Measurements from ENCODE around the gene PWP2. TPM values are rescaled to one million over a fixed set of nuclear protein-coding genes. Genes with fewer than 3 reads are reported as not detected.
"Not testable (repeated sequence)": the region's sequence is repeated elsewhere in the genome, so short reads cannot be mapped to it uniquely, and the experiment has no call there.

Gene PWP2
- total and polyA plus RNA-seq, 4 donors = 0.66 to 8.4 (median 2.7) TPM

DNA sequence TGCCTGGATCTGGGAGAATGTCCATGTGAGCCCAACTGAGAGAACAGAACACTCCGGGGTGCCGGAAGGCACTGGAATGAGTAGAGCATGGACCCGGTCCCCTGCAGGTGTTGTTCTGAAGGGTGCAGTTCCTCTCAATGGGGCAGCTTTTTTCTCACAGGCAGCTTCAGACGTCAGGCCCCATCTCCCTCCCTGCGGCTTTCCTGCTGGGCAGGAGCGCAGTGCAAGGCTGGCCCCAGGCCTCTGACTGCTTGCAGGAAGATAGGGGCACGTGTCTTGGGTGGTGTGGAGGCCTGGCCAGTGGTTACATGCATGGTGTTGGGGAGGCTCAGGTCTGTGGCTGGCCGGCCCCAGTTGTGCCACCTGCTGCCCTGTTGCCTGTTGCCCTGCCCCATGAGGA, 36.8 kb downstream of the PWP2 start:
- not testable (repeated sequence) for H3K36me3 ChIP-seq (ENCODE audit: control insufficient read depth in 4 of 4, insufficient read depth in 3 of 4, low read depth in 1 of 4, low read length in 3 of 4); DNase-seq (ENCODE audit: low spot score); H3K4me3 ChIP-seq (ENCODE audit: low read depth in 1 of 3, low read length in 3 of 3); H3K27ac ChIP-seq (ENCODE audit: low read depth in 1 of 2, low read length in 2 of 2); H3K9me3 ChIP-seq (ENCODE audit: control insufficient read depth in 4 of 4, low read length in 3 of 4); H3K4me1 ChIP-seq (ENCODE audit: control insufficient read depth in 4 of 4, insufficient read depth in 4 of 4, low read length in 3 of 4); H3K27me3 ChIP-seq (ENCODE audit: control insufficient read depth in 4 of 4, insufficient read depth in 4 of 4, low read length in 3 of 4); H3K9ac ChIP-seq (ENCODE audit: low read depth in 1 of 2, low read length in 2 of 2)
- no CpG with 5 or more reads among the region's 8 CpGs for WGBS

DNA sequence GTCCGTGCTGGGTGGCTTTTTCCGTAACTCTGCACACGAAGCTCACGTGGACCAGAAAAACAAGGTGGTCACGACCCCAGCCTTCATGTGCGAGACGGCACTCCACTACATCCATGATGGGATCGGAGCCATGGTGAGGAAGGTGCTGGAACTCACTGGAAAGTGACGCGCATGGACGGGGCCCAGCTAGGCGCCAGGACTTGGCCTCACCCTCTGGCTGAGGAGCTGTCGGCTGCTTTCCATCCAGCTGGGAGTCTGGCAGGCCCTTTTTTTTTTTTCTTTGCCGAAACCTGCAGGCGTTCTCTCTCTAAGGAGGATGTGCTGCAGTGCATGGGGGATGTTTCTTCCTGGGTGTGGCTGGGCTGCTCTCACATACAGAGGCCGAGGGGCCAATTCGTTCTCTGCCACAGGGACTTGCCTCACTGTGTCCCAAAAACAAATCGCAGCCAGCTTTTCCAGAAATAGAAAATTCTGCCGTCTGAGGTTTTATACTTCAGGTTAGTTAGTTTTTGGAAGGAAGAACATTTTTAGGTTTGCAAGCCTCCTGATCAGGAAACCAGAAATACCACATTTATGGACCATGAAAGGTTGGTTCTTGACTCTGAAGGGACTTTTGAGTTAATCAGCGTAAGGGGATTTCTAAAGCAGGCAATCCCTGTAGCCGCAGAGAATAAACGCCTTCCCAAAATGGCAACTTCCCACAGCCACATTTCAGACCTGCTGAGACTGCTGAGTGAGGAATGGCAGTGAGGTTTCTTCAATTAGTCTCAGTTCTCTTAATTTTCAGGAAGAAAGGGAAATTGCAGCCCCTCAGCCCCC, 37.8 kb downstream of the PWP2 start:
- not testable (repeated sequence) for H3K9ac ChIP-seq (ENCODE audit: low read depth in 1 of 2, low read length in 2 of 2); H3K36me3 ChIP-seq (ENCODE audit: control insufficient read depth in 4 of 4, insufficient read depth in 3 of 4, low read depth in 1 of 4, low read length in 3 of 4); H3K27ac ChIP-seq (ENCODE audit: low read depth in 1 of 2, low read length in 2 of 2); DNase-seq (ENCODE audit: low spot score); H3K9me3 ChIP-seq (ENCODE audit: control insufficient read depth in 4 of 4, low read length in 3 of 4); H3K27me3 ChIP-seq (ENCODE audit: control insufficient read depth in 4 of 4, insufficient read depth in 4 of 4, low read length in 3 of 4); H3K4me3 ChIP-seq (ENCODE audit: low read depth in 1 of 3, low read length in 3 of 3); H3K4me1 ChIP-seq (ENCODE audit: control insufficient read depth in 4 of 4, insufficient read depth in 4 of 4, low read length in 3 of 4)
- WGBS = no CpG with 5 or more reads among the region's 22 CpGs

DNA sequence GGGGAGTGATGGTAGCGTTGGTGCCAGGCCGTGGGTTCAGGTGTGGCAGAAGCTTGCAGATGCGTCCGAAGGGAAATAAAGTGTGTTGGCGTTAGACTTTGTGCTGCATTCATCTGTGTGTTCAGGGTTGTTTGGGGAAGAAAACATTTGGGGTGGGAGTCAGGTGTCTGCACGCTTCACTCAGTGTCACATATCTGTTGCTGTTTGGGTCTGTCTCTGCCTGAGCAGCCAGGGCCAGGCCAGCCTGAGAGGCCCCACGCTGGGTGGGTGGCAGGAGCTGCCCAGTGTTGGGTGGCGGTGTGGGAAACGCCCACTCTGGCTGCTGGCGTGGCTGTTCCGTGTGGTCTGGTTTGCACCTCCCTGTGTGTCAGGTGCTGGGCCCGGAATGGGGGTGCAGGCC, 38.4 kb downstream of the PWP2 start:
- H3K27ac ChIP-seq (ENCODE audit: low read depth in 1 of 2, low read length in 2 of 2); H3K27me3 ChIP-seq (ENCODE audit: control insufficient read depth in 4 of 4, insufficient read depth in 4 of 4, low read length in 3 of 4); H3K9ac ChIP-seq (ENCODE audit: low read depth in 1 of 2, low read length in 2 of 2); H3K9me3 ChIP-seq (ENCODE audit: control insufficient read depth in 4 of 4, low read length in 3 of 4); H3K4me3 ChIP-seq (ENCODE audit: low read depth in 1 of 3, low read length in 3 of 3); H3K4me1 ChIP-seq (ENCODE audit: control insufficient read depth in 4 of 4, insufficient read depth in 4 of 4, low read length in 3 of 4); DNase-seq (ENCODE audit: low spot score); H3K36me3 ChIP-seq (ENCODE audit: control insufficient read depth in 4 of 4, insufficient read depth in 3 of 4, low read depth in 1 of 4, low read length in 3 of 4): not testable (repeated sequence)
- no CpG with 5 or more reads among the region's 12 CpGs for WGBS

DNA sequence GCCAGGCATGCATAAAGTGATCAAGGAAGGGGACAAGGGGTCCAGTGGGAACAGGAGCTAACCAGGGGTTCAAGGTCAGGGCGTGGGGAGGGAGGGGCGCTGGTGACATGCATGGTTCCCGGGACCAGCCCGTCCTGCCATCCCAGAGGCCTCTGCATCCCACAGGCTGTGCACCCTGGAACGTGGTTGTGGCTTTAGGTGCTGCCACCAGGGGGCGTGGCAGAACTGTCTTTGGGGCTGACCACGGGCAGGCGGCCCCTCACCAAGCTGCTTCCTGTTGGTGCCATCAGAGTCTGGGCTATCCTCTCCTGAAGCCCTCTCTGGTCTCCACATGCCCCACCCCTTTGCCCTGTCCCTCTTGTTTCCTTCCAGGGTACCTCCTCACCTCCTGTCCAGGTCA, 39.9 kb downstream of the PWP2 start:
- WGBS = no CpG with 5 or more reads among the region's 8 CpGs
- not testable (repeated sequence) for H3K36me3 ChIP-seq (ENCODE audit: control insufficient read depth in 4 of 4, insufficient read depth in 3 of 4, low read depth in 1 of 4, low read length in 3 of 4); H3K27me3 ChIP-seq (ENCODE audit: control insufficient read depth in 4 of 4, insufficient read depth in 4 of 4, low read length in 3 of 4); H3K27ac ChIP-seq (ENCODE audit: low read depth in 1 of 2, low read length in 2 of 2); H3K4me3 ChIP-seq (ENCODE audit: low read depth in 1 of 3, low read length in 3 of 3); H3K4me1 ChIP-seq (ENCODE audit: control insufficient read depth in 4 of 4, insufficient read depth in 4 of 4, low read length in 3 of 4); H3K9me3 ChIP-seq (ENCODE audit: control insufficient read depth in 4 of 4, low read length in 3 of 4); DNase-seq (ENCODE audit: low spot score); H3K9ac ChIP-seq (ENCODE audit: low read depth in 1 of 2, low read length in 2 of 2)

DNA sequence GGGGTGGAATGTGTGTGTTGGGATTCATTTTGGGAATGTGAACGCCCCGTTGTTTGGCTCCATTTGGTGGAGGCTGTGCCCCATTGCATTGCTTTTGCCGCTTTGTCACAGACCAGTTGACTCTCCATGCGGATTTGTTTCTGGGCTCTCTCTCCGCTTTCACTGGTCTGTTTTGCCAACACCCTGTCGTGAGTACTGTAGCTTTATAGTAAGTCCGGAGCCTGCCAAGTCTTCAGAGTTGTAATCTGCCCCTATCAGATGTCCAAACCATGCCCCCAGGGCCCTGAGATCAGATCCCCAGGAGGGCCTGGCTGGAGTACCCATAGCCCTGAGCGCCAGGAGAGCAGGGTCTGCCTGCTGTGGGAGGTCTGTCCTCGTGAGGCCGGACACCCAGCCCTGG, 43.1 kb downstream of the PWP2 start:
- not testable (repeated sequence) for DNase-seq (ENCODE audit: low spot score); H3K4me1 ChIP-seq (ENCODE audit: control insufficient read depth in 4 of 4, insufficient read depth in 4 of 4, low read length in 3 of 4); H3K4me3 ChIP-seq (ENCODE audit: low read depth in 1 of 3, low read length in 3 of 3); H3K27ac ChIP-seq (ENCODE audit: low read depth in 1 of 2, low read length in 2 of 2); H3K27me3 ChIP-seq (ENCODE audit: control insufficient read depth in 4 of 4, insufficient read depth in 4 of 4, low read length in 3 of 4); H3K36me3 ChIP-seq (ENCODE audit: control insufficient read depth in 4 of 4, insufficient read depth in 3 of 4, low read depth in 1 of 4, low read length in 3 of 4); H3K9me3 ChIP-seq (ENCODE audit: control insufficient read depth in 4 of 4, low read length in 3 of 4); H3K9ac ChIP-seq (ENCODE audit: low read depth in 1 of 2, low read length in 2 of 2)
- no CpG with 5 or more reads among the region's 10 CpGs for WGBS

DNA sequence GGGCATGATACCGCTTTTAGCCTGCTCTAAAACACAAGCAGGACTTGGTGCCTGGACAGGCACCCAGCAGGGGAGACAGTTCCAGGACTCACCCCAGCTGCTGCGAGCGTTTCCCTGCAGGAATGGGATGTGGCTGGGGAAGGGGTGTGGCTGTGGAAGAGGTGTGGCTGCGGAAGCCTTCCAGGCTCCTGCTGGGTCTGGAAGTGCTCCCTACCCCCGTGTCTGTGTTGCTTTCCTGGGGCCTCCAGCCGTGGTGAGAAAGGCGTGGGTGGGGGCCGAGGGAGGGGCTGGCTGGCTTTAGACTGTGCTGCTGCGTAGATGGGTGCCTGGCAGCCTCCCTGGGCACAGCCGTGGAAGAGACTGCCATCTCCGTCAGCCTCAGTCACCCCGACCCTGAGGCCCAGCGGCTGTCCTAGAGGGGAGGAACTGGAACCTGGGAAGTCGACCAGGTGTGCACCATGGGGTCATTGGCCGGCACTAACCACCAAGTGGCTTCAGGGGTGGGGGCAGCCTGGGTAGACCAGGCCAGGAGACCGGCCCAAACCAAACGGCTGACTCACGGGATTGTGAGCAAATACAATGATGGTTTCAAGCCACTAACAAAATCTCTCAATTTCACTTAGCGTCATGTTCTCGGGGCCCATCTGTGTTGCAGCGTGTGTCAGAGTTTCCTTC, 46.2 kb downstream of the PWP2 start:
- H3K9ac ChIP-seq (ENCODE audit: low read depth in 1 of 2, low read length in 2 of 2); H3K9me3 ChIP-seq (ENCODE audit: control insufficient read depth in 4 of 4, low read length in 3 of 4); H3K27ac ChIP-seq (ENCODE audit: low read depth in 1 of 2, low read length in 2 of 2); DNase-seq (ENCODE audit: low spot score); H3K36me3 ChIP-seq (ENCODE audit: control insufficient read depth in 4 of 4, insufficient read depth in 3 of 4, low read depth in 1 of 4, low read length in 3 of 4); H3K4me3 ChIP-seq (ENCODE audit: low read depth in 1 of 3, low read length in 3 of 3); H3K4me1 ChIP-seq (ENCODE audit: control insufficient read depth in 4 of 4, insufficient read depth in 4 of 4, low read length in 3 of 4); H3K27me3 ChIP-seq (ENCODE audit: control insufficient read depth in 4 of 4, insufficient read depth in 4 of 4, low read length in 3 of 4): not testable (repeated sequence)
- no CpG with 5 or more reads among the region's 21 CpGs for WGBS

DNA sequence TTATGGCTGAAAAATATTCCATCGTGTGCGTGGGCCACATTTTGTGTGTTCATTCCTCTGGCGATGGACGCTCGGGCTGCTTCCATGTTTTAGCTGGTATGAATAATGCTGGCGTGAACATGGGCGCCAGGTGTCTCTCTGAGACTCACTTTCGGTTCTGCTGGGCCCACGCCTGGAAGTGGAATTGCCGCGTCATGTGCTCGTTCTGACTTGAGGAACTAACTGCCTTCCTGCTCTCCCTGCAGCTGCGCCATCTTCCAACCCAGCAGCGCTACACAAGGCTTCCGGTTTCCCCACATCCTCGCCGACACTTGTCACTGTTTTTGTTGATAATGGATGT, 46.7 kb downstream of the PWP2 start:
- not testable (repeated sequence) for H3K27ac ChIP-seq (ENCODE audit: low read depth in 1 of 2, low read length in 2 of 2)
- 93% methylated on average over 5 of the region's 17 CpGs for WGBS

DNA sequence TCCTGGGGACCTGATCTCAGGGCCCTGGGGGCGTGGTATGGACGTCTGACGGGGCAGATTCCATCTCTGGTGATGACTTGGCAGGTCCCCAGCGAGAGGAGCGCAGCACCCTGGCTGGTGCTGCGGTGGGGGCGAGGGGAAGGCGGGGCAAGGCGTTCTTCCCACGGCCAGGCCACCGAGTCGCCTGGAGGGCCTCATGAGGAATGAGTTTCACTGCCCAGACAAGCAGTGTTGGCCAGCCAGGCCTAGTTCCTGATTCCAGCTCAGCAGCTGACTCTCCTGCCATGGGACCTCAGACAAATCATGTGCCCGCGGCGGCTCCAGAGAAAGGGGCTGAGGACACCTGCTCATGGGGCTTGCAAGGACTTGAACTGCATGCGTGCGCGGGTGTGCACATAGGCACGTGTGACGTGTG, 47.6 kb downstream of the PWP2 start:
- not testable (repeated sequence) for H3K27ac ChIP-seq (ENCODE audit: low read depth in 1 of 2, low read length in 2 of 2); H3K4me3 ChIP-seq (ENCODE audit: low read depth in 1 of 3, low read length in 3 of 3); H3K4me1 ChIP-seq (ENCODE audit: control insufficient read depth in 4 of 4, insufficient read depth in 4 of 4, low read length in 3 of 4); DNase-seq (ENCODE audit: low spot score); H3K9me3 ChIP-seq (ENCODE audit: control insufficient read depth in 4 of 4, low read length in 3 of 4); H3K36me3 ChIP-seq (ENCODE audit: control insufficient read depth in 4 of 4, insufficient read depth in 3 of 4, low read depth in 1 of 4, low read length in 3 of 4); H3K9ac ChIP-seq (ENCODE audit: low read depth in 1 of 2, low read length in 2 of 2); H3K27me3 ChIP-seq (ENCODE audit: control insufficient read depth in 4 of 4, insufficient read depth in 4 of 4, low read length in 3 of 4)
- no CpG with 5 or more reads among the region's 20 CpGs for WGBS

More for the DNA sequence above, 46.7 kb downstream of the PWP2 start:
- H3K4me3 ChIP-seq (ENCODE audit: low read depth in 1 of 3, low read length in 3 of 3); H3K36me3 ChIP-seq (ENCODE audit: control insufficient read depth in 4 of 4, insufficient read depth in 3 of 4, low read depth in 1 of 4, low read length in 3 of 4); DNase-seq (ENCODE audit: low spot score); H3K4me1 ChIP-seq (ENCODE audit: control insufficient read depth in 4 of 4, insufficient read depth in 4 of 4, low read length in 3 of 4); H3K27me3 ChIP-seq (ENCODE audit: control insufficient read depth in 4 of 4, insufficient read depth in 4 of 4, low read length in 3 of 4); H3K9me3 ChIP-seq (ENCODE audit: control insufficient read depth in 4 of 4, low read length in 3 of 4); H3K9ac ChIP-seq (ENCODE audit: low read depth in 1 of 2, low read length in 2 of 2): not testable (repeated sequence)

Data from liver (tissue), 9 donors.